H4 (cell line): Measurements from ENCODE around the gene MBD3L4. TPM values are rescaled to one million over a fixed set of nuclear protein-coding genes. Genes with fewer than 3 reads are reported as not detected.
"Not testable (repeated sequence)": the region's sequence is repeated elsewhere in the genome, so short reads cannot be mapped to it uniquely, and the experiment has no call there.

Source experiments
- DNase-seq: peaks from one replicate; pipeline ENCODE4 v3.0.0-alpha.2; 2015; ENCODE audit warnings: low spot score
- total RNA-seq: library from RNA; depleted of rRNA; stranded (reverse); fragments of >200 nt; shearing (Covaris generic); gene quantifications from 2 replicates; pipeline ENCODE4 v1.2.3, GENCODE V29; 2014; rRNA removed

The MBD3L4 gene
- not detected in 2 replicates for total RNA-seq

- not testable (repeated sequence) for DNase-seq
These were observed at the start of gene MBD3L4 for GRCh38 chr19:7040079-7040478. TSS of gene MBD3L4 (minus strand) at chr19:7040179. CDS start at chr19:7040144, 35 bp downstream.

- no peak for DNase-seq
These were observed 49.0 kb upstream of the MBD3L4 start for GRCh38 chr19:7088999-7089398.

GRCh38 chr19:7083076-7083956, 43.3 kb upstream of the MBD3L4 start:
- peak; percentile 48 for DNase-seq

DNA sequence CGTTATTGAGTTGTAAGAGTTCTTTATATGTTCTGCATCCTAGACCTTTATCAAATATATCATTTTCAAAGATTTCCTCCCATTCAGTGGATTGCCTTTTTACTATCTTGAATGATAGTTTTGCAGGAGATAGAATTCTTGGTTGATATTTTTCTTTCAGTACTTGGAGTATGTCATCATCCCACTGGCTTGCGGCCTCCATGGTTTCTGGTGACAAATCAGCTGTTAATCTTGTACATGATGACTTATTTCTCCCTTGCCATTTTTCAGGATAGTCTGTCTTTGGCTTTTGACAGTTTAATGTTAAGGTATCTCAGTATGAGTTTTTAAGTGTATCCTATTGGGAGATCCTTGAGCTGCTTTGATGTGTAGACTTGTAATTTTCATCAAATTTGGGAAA, 38.0 kb upstream of the MBD3L4 start:
- DNase-seq: no peak

DNA sequence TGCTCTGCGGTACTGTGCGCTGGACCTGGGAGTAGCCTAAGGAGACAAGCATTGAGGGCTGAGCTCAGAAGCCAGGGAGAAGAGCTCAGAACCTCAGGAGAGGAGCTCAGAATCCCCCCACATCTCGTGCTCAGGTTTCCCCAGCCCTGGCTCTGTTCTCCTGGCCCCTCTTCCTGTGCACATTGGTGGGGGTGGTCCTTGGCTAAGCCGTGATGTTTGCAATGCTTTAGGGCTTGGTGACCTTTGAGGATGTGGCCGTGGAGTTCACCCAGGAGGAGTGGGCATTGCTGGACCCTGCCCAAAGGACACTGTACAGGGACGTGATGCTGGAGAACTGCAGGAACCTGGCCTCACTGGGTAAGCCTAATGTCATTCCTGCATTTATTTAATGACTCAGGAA, 36.2 kb upstream of the MBD3L4 start:
- DNase-seq: no peak

- DNase-seq: no peak
These were observed 34.8 kb upstream of the MBD3L4 start for GRCh38 chr19:7074705-7075282.

DNA sequence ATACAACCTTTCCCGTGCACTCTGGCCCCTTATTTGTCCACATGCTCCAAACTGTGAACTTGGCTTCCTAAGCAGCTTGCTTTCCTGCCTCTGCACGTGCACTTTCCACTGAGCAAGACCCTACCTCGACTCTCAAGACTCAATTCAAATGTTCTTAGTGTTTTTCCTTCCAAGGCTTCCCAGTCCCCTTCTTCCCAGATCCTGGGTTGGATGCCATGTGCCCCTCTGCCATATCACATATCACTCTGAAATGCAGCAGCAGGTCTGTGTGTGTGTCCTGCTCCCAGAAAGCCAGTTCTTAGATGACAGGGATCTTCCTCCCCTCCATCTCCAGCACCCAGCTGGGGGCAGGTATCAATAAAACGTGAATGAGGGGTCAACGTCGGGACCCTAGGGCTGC, 32.6 kb upstream of the MBD3L4 start:
- DNase-seq: no peak

GRCh38 chr19:7069904-7070226, 29.9 kb upstream of the MBD3L4 start:
- no peak for DNase-seq

- peak; percentile 97 for DNase-seq
These were observed 29.3 kb upstream of the MBD3L4 start, which contains the start of gene ZNF557 for GRCh38 chr19:7069042-7069903. TSS of gene ZNF557 (plus strand) at chr19:7069703. CDS start at chr19:7075075, 5,372 bp downstream.

GRCh38 chr19:7068599-7068998, 28.6 kb upstream of the MBD3L4 start:
- DNase-seq: peak; percentile 1

DNA sequence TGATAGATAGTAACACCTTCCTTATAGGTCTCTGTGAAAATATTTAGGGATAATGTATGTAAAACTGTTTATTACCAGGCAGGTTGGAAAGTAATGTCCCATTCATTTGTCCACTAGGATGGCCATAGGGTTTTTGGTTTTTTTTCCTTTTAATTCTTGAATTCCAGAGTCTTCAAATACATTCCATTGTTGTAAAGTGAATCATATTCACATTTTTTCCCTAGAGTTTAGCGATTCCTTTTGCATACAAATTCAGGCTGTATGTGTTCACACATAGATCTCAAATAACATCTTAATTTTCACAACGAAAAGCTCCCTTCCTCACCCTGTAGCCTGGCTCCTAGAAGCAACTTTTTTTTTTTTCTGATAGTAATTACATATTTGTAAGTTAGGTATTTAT, 27.7 kb upstream of the MBD3L4 start:
- DNase-seq: peak; percentile 0

DNA sequence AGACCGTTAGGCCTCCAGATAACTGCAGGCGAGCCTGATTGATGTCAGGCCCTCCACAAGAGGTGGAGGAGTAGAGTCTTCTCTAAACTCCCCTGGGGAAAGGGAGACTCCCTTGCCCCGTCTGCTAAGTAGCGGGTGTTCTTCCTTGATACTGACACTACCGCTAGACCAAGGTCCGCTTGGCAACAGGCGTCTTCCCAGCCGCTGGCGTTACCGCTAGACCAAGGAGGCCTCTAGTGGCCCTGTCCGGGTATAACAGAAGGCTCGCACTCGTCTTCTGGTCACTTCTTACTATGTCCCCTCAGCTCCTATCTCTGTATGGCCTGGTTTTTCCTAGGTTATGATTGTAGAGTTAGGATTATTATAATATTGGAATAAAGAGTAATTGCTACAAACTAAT, 27.1 kb upstream of the MBD3L4 start:
- DNase-seq: peak; percentile 37

DNA sequence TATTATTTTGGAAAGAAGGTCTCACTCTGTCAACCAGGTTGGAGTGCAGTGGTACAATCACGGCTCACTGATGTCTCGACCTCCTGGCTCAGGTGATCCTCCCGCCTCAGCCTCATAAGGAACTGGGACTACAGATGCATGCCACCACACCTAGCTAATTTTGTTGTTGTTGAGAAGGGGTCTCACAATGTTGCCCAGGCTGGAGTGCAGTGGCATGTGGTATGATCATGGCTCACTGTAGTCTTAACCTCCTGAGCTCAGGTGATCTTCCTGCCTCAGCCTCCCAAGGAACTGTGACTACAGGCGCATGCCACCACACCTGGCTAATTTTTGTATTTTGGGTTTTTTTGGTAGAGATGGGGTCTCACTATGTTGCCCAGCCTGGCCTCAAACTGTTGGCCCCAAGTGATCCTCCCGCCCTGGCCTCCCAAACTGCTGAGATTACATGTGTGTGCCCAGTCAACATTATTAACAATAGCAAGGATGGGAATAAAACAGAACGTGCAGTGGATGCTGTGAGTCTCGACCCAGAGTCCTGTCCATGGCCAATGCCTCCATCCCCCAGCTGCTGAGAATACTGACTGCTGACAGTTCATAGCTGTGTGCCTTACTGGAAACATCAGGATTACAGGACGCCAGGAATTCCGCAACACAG, 23.9 kb upstream of the MBD3L4 start:
- peak; percentile 3 for DNase-seq

DNA sequence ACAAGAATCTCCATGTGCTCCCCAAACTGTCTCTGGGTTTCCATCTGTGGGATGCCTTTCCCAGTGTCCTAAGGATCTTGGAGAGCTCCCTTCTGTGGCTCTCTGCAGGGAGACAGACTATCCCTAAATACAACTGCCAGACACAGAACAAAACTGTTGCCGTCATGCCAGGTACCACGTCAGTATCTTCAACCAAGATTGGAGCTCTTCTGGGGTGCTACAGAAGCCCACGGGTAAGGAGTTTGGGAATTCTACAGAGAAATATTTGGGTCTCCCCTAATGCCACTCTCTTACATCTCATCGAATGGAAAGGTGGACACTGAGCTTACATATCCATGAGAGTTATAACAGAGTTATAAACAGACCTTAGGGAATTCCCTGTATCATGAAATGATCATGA, 23.4 kb upstream of the MBD3L4 start:
- DNase-seq: no peak

- DNase-seq: not testable (repeated sequence)
These were observed 20.0 kb upstream of the MBD3L4 start for GRCh38 chr19:7059977-7060376.

DNA sequence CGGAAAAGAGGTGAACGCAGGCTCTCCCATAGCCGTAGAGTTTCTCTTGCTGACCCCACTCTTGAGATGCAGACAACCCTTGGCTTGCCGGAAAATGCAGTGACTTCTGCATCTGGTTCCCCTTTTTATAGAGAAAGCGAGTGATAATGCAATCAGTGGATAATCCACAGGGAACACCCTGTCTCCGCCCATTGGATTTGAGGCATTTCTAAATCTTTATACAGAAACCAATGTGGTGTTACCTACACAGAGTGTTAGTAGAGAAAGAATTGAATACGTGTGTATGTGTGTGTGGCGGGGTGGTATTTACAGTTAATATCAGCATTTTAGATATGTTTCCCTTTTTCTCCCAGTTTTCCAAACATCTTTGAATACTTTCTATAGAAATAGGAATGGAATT, 18.6 kb upstream of the MBD3L4 start, which contains the start of gene MBD3L3:
Gene MBD3L3 (minus strand): TSS at position 101 of the 400 bp plus-strand sequence. CDS start 71 bp downstream, at position 30.
- DNase-seq: not testable (repeated sequence)

GRCh38 chr19:7056371-7056770, 16.4 kb upstream of the MBD3L4 start:
- DNase-seq: not testable (repeated sequence)

DNA sequence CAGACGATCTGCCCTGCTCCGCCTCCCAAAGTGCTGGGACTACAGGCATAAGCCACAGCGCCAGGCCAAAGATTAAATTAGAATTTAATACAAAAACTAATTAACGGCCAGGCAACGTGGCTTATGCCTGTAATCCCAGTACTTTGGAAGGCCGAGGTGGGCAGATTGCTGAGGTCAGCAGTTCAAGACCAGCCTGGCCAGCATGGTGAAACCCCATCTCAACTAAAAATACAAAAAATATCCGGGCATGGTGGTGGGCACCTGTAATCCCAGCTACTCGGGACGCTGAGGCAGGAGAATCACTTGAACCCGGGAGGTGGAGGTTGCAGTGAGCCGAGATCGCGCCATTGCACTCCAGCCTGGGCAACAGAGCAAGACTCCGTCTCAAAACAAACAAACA, 15.7 kb upstream of the MBD3L4 start:
- not testable (repeated sequence) for DNase-seq

- DNase-seq: peak; percentile 0
These were observed 14.8 kb upstream of the MBD3L4 start for GRCh38 chr19:7054635-7055368.

DNA sequence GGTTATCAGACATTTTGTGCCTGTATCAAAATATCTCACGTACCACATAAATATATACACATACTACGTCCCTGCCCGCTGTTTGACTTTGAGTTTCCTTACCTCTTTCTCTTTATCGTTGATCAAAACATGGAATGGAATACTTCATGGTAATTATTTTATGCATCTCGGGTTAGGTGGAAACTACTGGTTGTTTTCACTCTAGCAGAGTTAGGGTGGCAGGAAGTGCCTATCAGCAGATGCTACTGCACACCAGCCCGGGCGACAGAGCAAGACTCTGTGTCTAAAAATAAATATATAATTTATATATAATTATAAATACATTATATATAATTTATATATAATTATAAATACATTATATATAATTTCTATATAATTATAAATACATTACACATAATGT, 12.9 kb upstream of the MBD3L4 start:
- DNase-seq: not testable (repeated sequence)

DNA sequence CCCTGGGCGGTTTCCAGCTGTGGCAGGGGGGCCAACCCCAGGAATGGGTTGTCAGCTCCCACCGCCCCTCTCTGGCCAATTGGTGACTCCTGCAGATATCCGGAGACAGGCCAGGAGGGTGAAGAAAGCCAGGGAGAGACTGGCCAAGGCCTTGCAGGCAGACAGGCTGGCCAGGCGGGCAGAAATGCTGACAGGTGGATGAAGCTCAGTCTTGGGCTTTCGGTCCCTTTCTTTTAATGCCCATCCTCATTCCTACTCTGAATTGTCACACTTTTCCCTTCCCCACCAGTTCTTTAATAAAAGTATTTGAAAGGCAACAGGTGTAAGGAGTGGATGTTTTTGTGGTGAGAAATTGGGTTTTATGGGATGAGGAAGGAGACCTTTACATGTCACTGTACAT, 11.4 kb upstream of the MBD3L4 start:
- not testable (repeated sequence) for DNase-seq
